K562 (cell line): Measurements from ENCODE around the gene RBFOX1.

Experiments used
- CBX2 ChIP-seq: fragments of 200-600 bp; sonication (generic); IDR thresholded peaks from one replicate; pipeline ENCODE4 v1.6.1; 2012; ENCODE audit warnings: mild to moderate bottlenecking, low read length, inconsistent platforms; ENCODE audit not compliant: insufficient read depth, poor library complexity, severe bottlenecking
- GABPA ChIP-seq: fragments of 200-800 bp; sonication (Bioruptor generic); conservative IDR thresholded peaks from 2 replicates; pipeline ENCODE4 v1.6.1; 2016; ENCODE audit warnings: low read depth, missing genetic modification characterization, missing compliant biosample characterization
- HBP1 ChIP-seq: fragments of 450-650 bp; formaldehyde crosslinking; IDR thresholded peaks from 2 replicates; pipeline ENCODE4 v1.4.0; 2022; ENCODE audit warnings: missing genetic modification characterization
- JUND ChIP-seq, 2 experiments: IDR thresholded peaks; 2 replicates in 1 of 2; 3 replicates in 1 of 2; pipeline ENCODE4 v1.6.1; 2011; ENCODE audit warnings: borderline replicate concordance in 2 of 2, low read depth in 2 of 2, low read length in 2 of 2, improper control_type of control experiment in 1 of 2, missing biosample characterization in 1 of 2, missing genetic modification characterization in 1 of 2, missing genetic modification reagents in 1 of 2
- MEF2D ChIP-seq: conservative IDR thresholded peaks from 2 replicates; pipeline ENCODE4 v1.6.1; 2016; ENCODE audit warnings: low read depth, missing genetic modification characterization, missing compliant biosample characterization
- MTA1 ChIP-seq: fragments of 450-650 bp; IDR thresholded peaks from 2 replicates; pipeline ENCODE4 v1.6.1; 2017; ENCODE audit warnings: borderline replicate concordance
- POLR2AphosphoS5 ChIP-seq: IDR thresholded peaks from 2 replicates; pipeline ENCODE4 v1.6.1; 2011; ENCODE audit warnings: mild to moderate bottlenecking, low read depth, low read length, moderate library complexity; ENCODE audit not compliant: control insufficient read depth, insufficient read depth
- RFX5 ChIP-seq: IDR thresholded peaks from 2 replicates; pipeline ENCODE4 v1.6.1; 2011; ENCODE audit warnings: low read depth, mild to moderate bottlenecking, improper control_type of control experiment, low read length
- SNRNP70 ChIP-seq: fragments of 200-400 bp; formaldehyde crosslinking; optimal IDR thresholded peaks from 2 replicates; pipeline ENCODE3; 2017; ENCODE audit warnings: low read depth, low read length
- ZFP1 ChIP-seq: fragments of 450-650 bp; formaldehyde crosslinking; IDR thresholded peaks from 2 replicates; pipeline ENCODE4 v1.4.0; 2020; ENCODE audit warnings: mild to moderate bottlenecking, mixed read lengths
- ZFP36 ChIP-seq: fragments of 150-350 bp; IDR thresholded peaks from 2 replicates; pipeline ENCODE4 v1.6.1; 2018; ENCODE audit warnings: low read length, low read depth; ENCODE audit not compliant: partially characterized antibody
- ZNF239 ChIP-seq: fragments of 250-450 bp; sonication (Bioruptor Pico); IDR thresholded peaks from 2 replicates; pipeline ENCODE4 v1.4.0; 2020; ENCODE audit warnings: mild to moderate bottlenecking
- TF ChIP-seq, protein P1 (sequence below): sonication (generic); formaldehyde crosslinking; IDR thresholded peaks from 2 replicates; pipeline ENCODE4 v1.9.0; 2022; ENCODE audit warnings: mild to moderate bottlenecking, missing genetic modification reagents

- TF ChIP-seq, protein P1, sequence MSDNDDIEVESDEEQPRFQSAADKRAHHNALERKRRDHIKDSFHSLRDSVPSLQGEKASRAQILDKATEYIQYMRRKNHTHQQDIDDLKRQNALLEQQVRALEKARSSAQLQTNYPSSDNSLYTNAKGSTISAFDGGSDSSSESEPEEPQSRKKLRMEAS (CRISPR knock-in tag): no peak
- no peak for TF ChIP-seq JUND (IDR thresholded peaks at IDR 0.05; ENCODE audit: borderline replicate concordance, low read depth, low read length)
- TF ChIP-seq JUND (tag; IDR thresholded peaks at IDR 0.05; ENCODE audit: borderline replicate concordance, low read depth, low read length): no peak
- TF ChIP-seq CBX2: no peak
- TF ChIP-seq POLR2AphosphoS5: no peak
- no peak for TF ChIP-seq HBP1 (CRISPR knock-in tag)
- TF ChIP-seq GABPA (tag): no peak
- no peak for TF ChIP-seq RFX5
- no peak for TF ChIP-seq ZNF239 (CRISPR knock-in tag)
- TF ChIP-seq ZFP36: no peak
- TF ChIP-seq MEF2D (tag): no peak
- TF ChIP-seq SNRNP70: no peak
- TF ChIP-seq ZFP1 (CRISPR knock-in tag): no peak
- no peak for TF ChIP-seq MTA1
Observed at GRCh38 chr16:7581175-7581574, 248.5 kb downstream of the RBFOX1 start.
